Measurements from ENCODE around the gene IHH.

IHH gene

GRCh38 chr2:219019436-219019835 lies 41.3 kb downstream of the IHH start:
- TF ChIP-seq POLR2AphosphoS5 (IDR thresholded peaks at IDR 0.05; ENCODE audit: low read depth, low read length) = no peak
- no peak for TF ChIP-seq SIN3A (IDR thresholded peaks at IDR 0.05; ENCODE audit: borderline replicate concordance, insufficient read depth, low read length)
- TF ChIP-seq FOXP2 (optimal IDR thresholded peaks at IDR 0.05; ENCODE audit: borderline replicate concordance, extremely low read depth, extremely low read length, insufficient read depth) = no peak
- TF ChIP-seq TAF1 (IDR thresholded peaks at IDR 0.05; ENCODE audit: borderline replicate concordance, insufficient read depth, low read length) = no peak
- no peak for TF ChIP-seq REST (IDR thresholded peaks at IDR 0.05; ENCODE audit: insufficient read depth in 1 of 2, low read depth in 2 of 2, low read length in 2 of 2)

- TF ChIP-seq FOXP2 (optimal IDR thresholded peaks at IDR 0.05; ENCODE audit: borderline replicate concordance, extremely low read depth, extremely low read length, insufficient read depth) = no peak
- TF ChIP-seq POLR2AphosphoS5 (IDR thresholded peaks at IDR 0.05; ENCODE audit: low read depth, low read length) = no peak
- TF ChIP-seq TAF1 (IDR thresholded peaks at IDR 0.05; ENCODE audit: borderline replicate concordance, insufficient read depth, low read length) = no peak
- TF ChIP-seq SIN3A (IDR thresholded peaks at IDR 0.05; ENCODE audit: borderline replicate concordance, insufficient read depth, low read length) = no peak
- no peak for TF ChIP-seq REST (IDR thresholded peaks at IDR 0.05; ENCODE audit: insufficient read depth in 1 of 2, low read depth in 2 of 2, low read length in 2 of 2)
Measured at GRCh38 chr2:219018726-219019125, 42.0 kb downstream of the IHH start.

- no peak for TF ChIP-seq POLR2AphosphoS5 (IDR thresholded peaks at IDR 0.05; ENCODE audit: low read depth, low read length)
Measured at GRCh38 chr2:219018286-219018685, 42.4 kb downstream of the IHH start.

GRCh38 chr2:219017201-219017931 lies 43.4 kb downstream of the IHH start:
- TF ChIP-seq POLR2AphosphoS5 (IDR thresholded peaks at IDR 0.05; ENCODE audit: low read depth, low read length) (no peak), FOXP2 (optimal IDR thresholded peaks at IDR 0.05; ENCODE audit: borderline replicate concordance, extremely low read depth, extremely low read length, insufficient read depth) (no peak), TAF1 (IDR thresholded peaks at IDR 0.05; ENCODE audit: borderline replicate concordance, insufficient read depth, low read length) (no peak), SIN3A (IDR thresholded peaks at IDR 0.05; ENCODE audit: borderline replicate concordance, insufficient read depth, low read length) (no peak), REST (IDR thresholded peaks at IDR 0.05; ENCODE audit: insufficient read depth in 1 of 2, low read depth in 2 of 2, low read length in 2 of 2) (no peak)

GRCh38 chr2:219016721-219017120 lies 44.0 kb downstream of the IHH start:
- TF ChIP-seq FOXP2 (optimal IDR thresholded peaks at IDR 0.05; ENCODE audit: borderline replicate concordance, extremely low read depth, extremely low read length, insufficient read depth) = no peak

- TF ChIP-seq FOXP2 (optimal IDR thresholded peaks at IDR 0.05; ENCODE audit: borderline replicate concordance, extremely low read depth, extremely low read length, insufficient read depth) (no peak), TAF1 (IDR thresholded peaks at IDR 0.05; ENCODE audit: borderline replicate concordance, insufficient read depth, low read length) (no peak), SIN3A (IDR thresholded peaks at IDR 0.05; ENCODE audit: borderline replicate concordance, insufficient read depth, low read length) (no peak), POLR2AphosphoS5 (IDR thresholded peaks at IDR 0.05; ENCODE audit: low read depth, low read length) (no peak), REST (IDR thresholded peaks at IDR 0.05; ENCODE audit: insufficient read depth in 1 of 2, low read depth in 2 of 2, low read length in 2 of 2) (no peak)
Measured at GRCh38 chr2:219010873-219011272, 49.8 kb downstream of the IHH start.

All from PFSK-1 (cell line).